ENCODE data around the gene SATB2. TPM values are rescaled to one million over a fixed set of nuclear protein-coding genes. Genes with fewer than 3 reads are reported as not detected.

SATB2 gene
- 2.7 to 3.6 TPM (median 3.3 TPM) in 5 replicates for total RNA-seq (2022; extraction: Qiagen RNA extraction)

DNA sequence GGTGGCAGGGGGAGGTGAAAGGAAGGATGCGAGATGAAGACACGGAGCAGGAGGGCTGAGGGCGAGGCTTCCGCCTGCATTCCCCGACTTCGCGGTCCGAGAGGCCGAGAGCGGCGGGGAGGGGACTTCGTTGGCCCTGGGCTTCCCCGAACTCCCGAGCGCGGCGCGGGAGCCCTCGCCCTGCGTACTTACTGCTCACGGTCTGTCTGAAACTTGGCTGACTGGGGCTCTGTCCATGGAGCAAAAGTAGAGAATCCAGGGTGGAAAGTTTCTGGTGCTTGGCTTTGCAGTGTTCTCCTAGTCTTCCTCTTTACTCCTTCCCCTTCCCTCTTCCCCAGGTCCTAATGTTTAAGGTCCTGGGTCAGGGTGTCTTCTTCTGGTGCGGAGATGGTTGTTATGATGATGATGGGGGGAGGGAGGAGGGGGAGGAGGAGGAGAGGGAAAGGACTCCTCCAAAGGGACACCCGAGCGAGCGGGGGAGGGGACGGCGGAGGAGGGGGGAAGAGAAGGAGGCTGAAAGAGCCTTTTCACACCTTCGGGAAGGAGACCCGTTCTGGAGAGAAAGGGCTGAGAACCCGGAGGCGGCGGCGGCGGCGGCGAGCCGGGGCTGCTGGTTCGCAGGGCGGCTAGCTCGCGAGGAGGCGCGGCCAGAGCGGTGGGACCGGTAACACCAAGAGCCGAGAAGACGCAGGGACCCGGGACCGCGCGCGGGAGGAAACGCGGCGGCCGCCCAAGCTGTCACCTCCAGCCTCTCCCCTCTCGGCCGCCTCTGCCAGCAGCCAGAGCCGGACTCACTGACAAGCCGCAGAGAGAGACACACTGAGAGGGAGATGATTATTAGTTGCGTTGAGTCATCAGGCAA is at the start of gene SATB2:
SATB2 (minus strand) TSS at position 793 of the 862 bp plus-strand sequence. CDS start 1,902 bp downstream, outside the sequence.

